SKM-1 treated with dmso at 0.1 percent for 144 hours (cell line): ENCODE measurements around the gene TUBGCP4.

ENCODE experiments used
- DNase-seq: peaks from one replicate; lab custom pipeline; 2025; ENCODE audit not compliant: unreplicated experiment; lab: John Stamatoyannopoulos, UW

Gene TUBGCP4

GRCh38 chr15:43403616-43404015 lies 32.7 kb downstream of the TUBGCP4 start:
- DNase-seq, result no peak

- DNase-seq, result no peak
These were observed 33.2 kb downstream of the TUBGCP4 start for GRCh38 chr15:43404130-43404529.

- DNase-seq, result no peak
These were observed 35.3 kb downstream of the TUBGCP4 start for GRCh38 chr15:43406189-43406588.

- no peak for DNase-seq
These were observed 35.9 kb downstream of the TUBGCP4 start for GRCh38 chr15:43406808-43407207.

GRCh38 chr15:43408789-43409188 lies 37.9 kb downstream of the TUBGCP4 start:
- DNase-seq, result no peak

- DNase-seq, result no peak
These were observed 39.8 kb downstream of the TUBGCP4 start for GRCh38 chr15:43410572-43411214.

GRCh38 chr15:43412096-43412495 lies 41.2 kb downstream of the TUBGCP4 start:
- DNase-seq, result no peak

- DNase-seq, result no peak
These were observed 43.3 kb downstream of the TUBGCP4 start for GRCh38 chr15:43414196-43414595.

GRCh38 chr15:43420435-43420834 lies 49.5 kb downstream of the TUBGCP4 start:
- DNase-seq, result no peak

- DNase-seq, result no peak
These were observed 50.0 kb downstream of the TUBGCP4 start for GRCh38 chr15:43420876-43421275.

- DNase-seq, result no peak
These were observed 52.9 kb downstream of the TUBGCP4 start for GRCh38 chr15:43423793-43424192.

GRCh38 chr15:43429687-43430086 lies 58.8 kb downstream of the TUBGCP4 start:
- DNase-seq, result no peak

- DNase-seq, result no peak
These were observed 62.3 kb downstream of the TUBGCP4 start for GRCh38 chr15:43433165-43433564.

- DNase-seq, result no peak
These were observed 62.9 kb downstream of the TUBGCP4 start for GRCh38 chr15:43433661-43434303.

GRCh38 chr15:43434446-43434845 lies 63.5 kb downstream of the TUBGCP4 start:
- no peak for DNase-seq

- no peak for DNase-seq
These were observed 65.5 kb downstream of the TUBGCP4 start for GRCh38 chr15:43436395-43436794.

GRCh38 chr15:43439268-43439667 lies 68.4 kb downstream of the TUBGCP4 start:
- DNase-seq, result no peak

GRCh38 chr15:43440721-43441281 lies 69.9 kb downstream of the TUBGCP4 start:
- DNase-seq, result peak; percentile 97

GRCh38 chr15:43441316-43441715 lies 70.4 kb downstream of the TUBGCP4 start:
- peak; percentile 20 for DNase-seq

- DNase-seq, result no peak
These were observed 75.4 kb downstream of the TUBGCP4 start for GRCh38 chr15:43446344-43446743.

- no peak for DNase-seq
These were observed 79.1 kb downstream of the TUBGCP4 start for GRCh38 chr15:43449981-43450380.
